Retinal pigment epithelial cell (primary cell): ENCODE data around the gene SAPCD1.

Experiments used
- DNase-seq: peaks from one replicate; pipeline ENCODE4 v3.0.0-alpha.2; 2010; ENCODE audit warnings: low read depth
- H3K4me3 ChIP-seq: 2 replicates; pipeline ENCODE4 v1.5.1; 2011; ENCODE audit warnings: mild to moderate bottlenecking, low read length, control low read depth, moderate library complexity
- CTCF ChIP-seq: conservative IDR thresholded peaks from 2 replicates; pipeline ENCODE4 v1.5.1; 2011; ENCODE audit warnings: low read depth, low read length, control low read depth, inconsistent platforms

Gene SAPCD1

GRCh38 chr6:31767096-31767645 is 4.7 kb downstream of the SAPCD1 start:
- no peak for TF ChIP-seq CTCF
- no peak for DNase-seq
- no peak overlapping the region for H3K4me3 ChIP-seq

GRCh38 chr6:31768363-31769257 is 6.2 kb downstream of the SAPCD1 start:
- no peak for DNase-seq
- no peak overlapping the region for H3K4me3 ChIP-seq
- TF ChIP-seq CTCF: no peak

GRCh38 chr6:31769684-31770371 is 7.4 kb downstream of the SAPCD1 start:
- no peak for DNase-seq
- no peak overlapping the region for H3K4me3 ChIP-seq
- TF ChIP-seq CTCF: peak; percentile 87

GRCh38 chr6:31770860-31771259 is 8.4 kb downstream of the SAPCD1 start:
- TF ChIP-seq CTCF: no peak
- DNase-seq: no peak

GRCh38 chr6:31771992-31772358 is 9.5 kb downstream of the SAPCD1 start:
- H3K4me3 ChIP-seq: no peak overlapping the region
- no peak for DNase-seq
- no peak for TF ChIP-seq CTCF

More at GRCh38 chr6:31770860-31771259, 8.4 kb downstream of the SAPCD1 start:
- no peak overlapping the region for H3K4me3 ChIP-seq

GRCh38 chr6:31775184-31775583 is 12.7 kb downstream of the SAPCD1 start:
- H3K4me3 ChIP-seq: no peak overlapping the region
- no peak for DNase-seq
- TF ChIP-seq CTCF: no peak
